ENCODE results near the gene SLC15A3.

GRCh38 chr11:60977224-60977623 lies 25.2 kb upstream of the SLC15A3 start:
- TF ChIP-seq CTCF (IDR thresholded peaks at IDR 0.05): no peak
- TF ChIP-seq POLR2A (IDR thresholded peaks at IDR 0.05): no peak

Data from thyroid gland (tissue), 4 donors.